Stimulated activated CD4-positive, alpha-beta T cell treated with anti-CD3 and anti-CD28 coated beads, Interleukin-4, amount 100 ng/mL, for 48 hours (primary cell): ENCODE measurements around the gene PPP2R2B.

ENCODE experiments used
- DNase-seq, 2 donors: peaks; one replicate each; pipeline ENCODE4 v3.0.0-alpha.2; 2020; ENCODE audit warnings: low read depth in 2 of 2

The PPP2R2B gene

DNA sequence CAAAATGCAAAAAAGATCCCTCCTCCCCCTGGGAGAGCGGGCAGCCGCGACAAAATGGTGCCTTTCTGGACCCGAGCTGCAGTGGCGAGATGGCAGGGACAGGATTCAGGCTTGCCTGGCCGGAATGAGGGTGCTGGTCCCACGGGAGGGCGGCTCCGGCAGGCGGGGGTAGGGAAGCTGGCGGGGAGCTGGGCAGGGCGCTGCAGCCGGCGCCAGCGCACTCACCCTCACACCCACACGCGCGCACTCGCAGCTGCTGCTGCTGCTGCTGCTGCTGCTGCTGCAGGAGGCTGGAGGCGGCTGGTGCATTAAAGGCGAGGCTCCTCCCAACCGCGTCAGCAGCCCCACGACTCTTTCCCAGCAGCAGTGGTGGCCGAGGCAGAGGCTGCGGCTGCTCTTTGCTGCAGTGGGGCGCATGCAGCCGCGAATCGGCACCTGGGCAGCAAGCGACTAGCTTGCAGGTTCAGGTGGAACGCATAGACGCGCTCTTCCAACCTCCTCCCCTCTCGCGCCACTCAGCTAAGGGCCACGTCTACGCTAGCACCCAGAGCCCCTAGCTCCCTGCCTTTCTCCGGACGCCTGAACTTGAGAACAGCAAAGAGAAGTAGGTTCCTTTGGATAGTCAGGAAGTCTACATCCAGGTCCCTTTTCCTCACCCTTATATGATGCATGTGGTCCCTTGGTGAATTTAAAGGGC lies at the start of gene PPP2R2B:
PPP2R2B (minus strand) TSS at position 282 of the 697 bp plus-strand sequence.
- DNase-seq, result peak; percentile 12 to 46

DNA sequence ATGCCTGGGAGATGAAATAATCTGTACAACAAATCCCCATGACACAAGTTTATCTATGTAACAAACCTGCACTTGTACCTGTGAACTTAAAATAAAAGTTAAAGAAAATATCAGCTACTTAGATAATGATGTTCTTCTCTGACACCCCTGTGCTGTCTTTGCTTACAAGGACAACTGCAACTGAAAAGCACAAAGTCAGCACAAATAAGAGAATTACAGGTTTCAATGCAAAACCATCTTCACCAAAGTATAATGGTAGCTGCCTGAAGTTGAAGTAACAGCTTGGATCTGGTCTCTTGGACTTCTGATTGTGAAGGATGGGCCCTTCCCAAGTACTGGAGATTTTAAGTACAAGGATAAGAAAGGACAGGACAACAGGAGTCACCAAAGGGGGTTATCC lies 45.6 kb upstream of the PPP2R2B start:
- DNase-seq, result no peak

DNA sequence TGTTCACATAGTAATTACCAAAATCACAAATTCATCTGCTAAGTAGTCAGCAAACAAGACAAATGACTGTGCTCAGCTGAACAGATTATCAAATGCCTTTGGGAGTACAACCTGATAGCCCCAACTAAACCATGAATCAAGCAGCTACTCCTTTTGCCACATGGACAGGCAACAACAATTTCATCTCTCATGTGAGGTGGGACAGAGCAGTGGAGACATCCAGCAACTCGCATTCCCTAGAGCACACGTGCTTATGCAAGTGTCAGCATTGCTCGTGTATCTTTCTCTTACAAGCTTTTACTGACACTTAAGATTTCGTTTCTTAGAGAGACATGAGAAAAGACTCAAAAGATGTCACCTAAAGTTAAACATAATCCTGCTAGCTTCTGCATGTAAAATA lies 42.7 kb upstream of the PPP2R2B start:
- no peak for DNase-seq

DNA sequence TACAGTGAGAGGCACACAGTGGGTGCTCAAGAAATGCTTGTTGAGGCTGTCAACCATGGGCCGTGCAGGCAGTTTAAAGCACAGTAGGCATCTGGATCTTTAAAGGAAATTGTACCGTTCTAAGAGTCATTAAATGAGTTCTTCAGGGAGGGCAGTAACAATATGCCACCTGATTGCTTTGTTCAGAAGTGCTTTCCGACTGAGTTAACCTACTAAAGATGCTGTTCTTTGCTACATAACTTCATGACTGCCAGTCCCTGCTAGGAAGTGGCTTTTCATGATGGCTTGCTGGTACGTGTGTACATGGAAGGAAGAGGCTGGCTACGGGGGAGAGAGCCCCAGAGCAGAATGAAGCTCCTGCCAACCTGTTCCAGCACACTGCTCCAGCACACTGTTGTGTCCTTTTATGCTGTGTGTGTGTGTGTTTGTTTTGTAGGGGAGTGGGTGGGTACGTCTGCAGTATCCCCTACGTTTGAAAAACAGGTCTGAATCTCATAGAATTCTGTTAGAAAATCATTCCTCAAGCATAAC lies 41.9 kb upstream of the PPP2R2B start:
- DNase-seq, result no peak

DNA sequence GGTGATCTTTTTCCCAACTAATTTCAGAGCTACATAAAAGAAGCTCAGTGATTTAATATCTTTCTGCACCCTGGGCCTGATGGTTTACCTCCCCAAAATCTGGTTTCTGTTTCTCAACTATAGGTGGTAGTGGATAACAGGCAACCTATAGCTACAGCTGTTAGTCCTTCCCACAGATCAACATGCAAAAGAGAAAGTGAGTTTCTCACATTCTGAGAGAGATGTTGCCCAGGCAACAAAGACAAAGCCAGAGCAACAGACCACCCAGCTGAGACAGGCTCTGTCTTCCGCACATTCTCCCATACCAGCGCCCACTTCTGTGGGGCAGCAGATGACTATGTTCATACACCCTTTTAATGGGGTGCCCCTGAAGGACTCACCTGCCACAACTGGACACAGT lies 40.7 kb upstream of the PPP2R2B start:
- DNase-seq, result no peak

DNA sequence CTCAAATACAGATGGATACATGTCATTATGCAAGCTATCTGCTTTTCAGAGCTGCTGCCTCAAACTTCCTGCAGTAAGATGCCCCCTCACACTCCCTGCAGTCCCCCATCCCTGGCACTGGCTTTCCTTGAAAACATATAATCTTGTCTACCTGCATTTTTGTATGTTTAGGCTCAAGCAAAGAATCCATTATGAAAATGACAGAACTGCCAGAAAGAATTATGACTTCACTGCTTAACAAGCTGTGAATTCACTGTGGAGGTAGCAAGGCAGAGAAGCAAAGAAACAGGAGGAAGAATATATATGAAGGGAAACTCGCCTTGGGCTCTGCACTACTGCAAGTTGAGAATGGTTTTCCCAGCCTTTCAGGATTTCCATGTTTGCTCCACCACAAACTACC lies 39.4 kb upstream of the PPP2R2B start:
- no peak for DNase-seq

DNA sequence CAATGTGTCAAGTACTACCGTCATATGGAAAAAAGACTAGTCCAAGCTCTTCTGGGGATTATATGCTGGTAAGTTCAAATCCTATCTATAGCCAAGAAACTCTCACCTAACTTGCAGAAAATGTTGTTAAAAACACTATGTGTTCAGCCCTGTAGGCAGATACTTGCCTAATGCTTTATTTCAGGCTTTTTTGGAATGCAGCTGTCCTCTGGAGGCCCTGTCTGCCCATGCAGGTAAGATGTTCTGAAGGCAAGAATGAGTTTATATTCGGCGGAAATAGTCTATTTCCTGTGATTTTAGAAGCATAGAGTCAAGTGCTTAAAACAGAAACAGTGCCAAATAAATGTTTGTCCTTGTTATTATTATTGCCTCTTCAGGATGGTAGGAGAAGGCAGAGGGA lies 34.3 kb upstream of the PPP2R2B start:
- DNase-seq, result no peak

DNA sequence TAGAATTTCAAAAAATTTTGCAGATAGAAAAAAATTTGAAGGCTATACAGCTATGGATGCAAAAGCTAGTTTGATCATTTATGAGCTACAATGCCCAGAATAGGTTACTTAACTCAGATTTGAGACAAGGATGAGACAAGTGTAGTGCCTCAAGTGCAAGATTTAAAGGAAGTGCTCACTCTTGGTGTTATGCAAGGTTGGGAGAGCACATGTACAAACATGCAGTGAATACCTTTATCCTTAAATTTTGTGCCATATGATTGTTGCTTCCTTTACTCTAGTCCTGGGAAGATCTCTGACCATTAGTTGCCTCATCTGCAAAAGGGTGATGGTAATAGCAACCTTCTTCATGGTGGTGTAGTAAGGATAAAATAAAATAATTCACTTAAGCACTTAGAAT lies 31.7 kb upstream of the PPP2R2B start:
- no peak for DNase-seq

DNA sequence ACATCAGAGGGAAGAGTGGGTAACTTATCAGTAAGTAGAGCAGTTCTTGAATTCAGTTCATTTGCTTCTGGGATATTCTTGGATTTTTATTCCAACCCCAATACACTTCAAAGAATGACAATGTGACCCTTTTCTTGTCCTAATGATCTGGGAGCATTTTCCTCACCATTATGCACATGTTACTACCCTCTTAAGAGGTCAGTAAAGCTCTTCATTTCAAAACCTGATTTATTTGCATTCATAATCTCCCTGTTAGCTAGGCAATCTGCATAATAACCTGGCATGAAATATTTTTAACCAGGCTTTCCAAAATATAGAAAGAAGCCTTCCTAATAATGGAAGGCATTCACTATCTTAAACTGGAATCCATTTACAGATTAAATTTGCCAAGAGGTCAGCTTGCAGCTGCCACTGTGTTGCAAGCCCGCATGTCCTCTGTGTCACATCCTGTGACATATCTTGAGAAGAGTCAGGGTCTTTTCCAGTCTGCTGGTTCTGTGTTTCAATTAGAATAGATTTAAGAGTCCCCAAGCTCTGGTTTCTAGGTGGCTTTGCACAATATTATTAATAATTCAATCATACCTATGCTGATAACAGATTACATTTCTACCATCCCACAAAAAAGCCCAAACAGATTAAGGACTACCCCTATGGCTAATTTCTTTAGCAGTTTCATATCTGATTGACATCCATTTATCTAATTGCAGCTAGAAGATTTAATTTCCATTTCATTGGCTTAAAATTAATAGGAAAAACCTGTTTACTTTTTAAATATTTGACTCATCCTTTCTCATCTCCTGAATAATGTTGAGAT lies 30.9 kb upstream of the PPP2R2B start:
- no peak for DNase-seq

DNA sequence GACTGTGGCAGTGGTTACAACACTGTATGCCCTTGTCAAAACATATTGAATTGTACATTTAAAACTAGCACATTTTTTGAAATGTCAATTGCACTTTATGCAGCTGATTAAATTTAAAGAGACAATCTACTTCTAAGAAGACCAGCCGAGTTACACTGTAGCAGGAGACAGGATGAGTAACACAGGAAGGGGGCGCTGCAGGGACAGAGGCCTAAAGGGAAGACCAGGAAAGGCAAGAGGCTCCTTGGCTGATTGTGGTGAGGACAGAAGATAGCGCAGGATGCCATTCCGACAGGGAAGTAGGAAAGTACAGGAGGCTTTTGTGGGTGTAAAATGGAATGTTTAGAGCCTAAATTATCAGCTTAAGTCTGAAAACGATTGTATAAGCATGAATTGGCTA lies 28.2 kb upstream of the PPP2R2B start:
- DNase-seq, result no peak

DNA sequence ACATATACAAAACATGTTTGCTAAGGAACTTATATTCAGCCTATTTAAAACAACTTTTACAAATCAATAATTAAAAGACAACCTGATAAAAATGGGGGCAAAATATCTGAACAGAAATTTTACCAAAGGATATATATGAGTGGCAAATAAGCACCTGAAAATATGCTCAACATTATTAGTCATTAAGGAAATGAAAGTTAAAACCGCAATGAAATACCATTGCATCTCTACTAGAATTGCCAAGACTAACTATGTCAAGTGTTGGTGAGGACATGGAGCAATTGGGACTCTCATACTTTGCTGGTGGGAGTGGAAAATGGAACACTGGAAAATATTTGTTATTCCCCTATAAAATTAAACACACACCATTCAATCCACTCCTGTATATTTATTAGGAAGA lies 26.3 kb upstream of the PPP2R2B start:
- DNase-seq, result no peak

DNA sequence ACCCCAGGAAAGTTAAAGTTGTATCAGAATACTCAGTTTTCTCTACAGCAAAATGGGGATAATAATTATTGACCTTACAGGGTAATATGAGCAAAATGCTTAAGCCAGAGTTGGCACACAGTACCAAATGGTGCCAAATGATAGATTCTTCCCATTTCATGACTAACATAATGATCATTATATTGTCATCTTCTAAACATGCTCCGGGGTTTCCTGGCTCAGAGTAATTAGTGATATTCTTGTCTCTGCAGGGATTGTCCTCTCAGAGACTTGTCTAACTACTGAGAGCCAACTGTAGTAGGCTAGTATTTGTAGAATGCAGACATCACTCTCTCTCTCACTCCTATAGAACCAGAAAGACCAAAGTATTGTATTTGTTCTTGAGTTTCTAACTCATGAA lies 25.2 kb upstream of the PPP2R2B start:
- DNase-seq, result no peak

DNA sequence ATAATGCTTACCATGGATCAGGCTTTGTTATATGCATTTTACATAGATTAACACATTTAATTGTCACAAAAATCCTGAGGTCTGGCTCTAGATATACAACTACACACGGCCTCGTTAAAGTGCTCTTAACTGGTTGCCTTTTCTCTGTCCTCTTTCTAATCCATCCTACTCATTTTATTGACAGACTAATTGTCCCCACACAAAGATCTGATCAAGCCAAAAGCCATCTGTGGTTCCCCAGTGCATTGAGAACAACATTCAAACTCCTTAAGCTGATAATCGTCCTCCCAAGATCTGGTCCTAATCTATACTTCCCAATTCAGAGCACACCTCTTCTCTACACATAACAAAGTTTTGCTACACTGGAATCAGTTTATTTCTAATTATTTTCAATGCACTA lies 23.9 kb upstream of the PPP2R2B start:
- no peak for DNase-seq

DNA sequence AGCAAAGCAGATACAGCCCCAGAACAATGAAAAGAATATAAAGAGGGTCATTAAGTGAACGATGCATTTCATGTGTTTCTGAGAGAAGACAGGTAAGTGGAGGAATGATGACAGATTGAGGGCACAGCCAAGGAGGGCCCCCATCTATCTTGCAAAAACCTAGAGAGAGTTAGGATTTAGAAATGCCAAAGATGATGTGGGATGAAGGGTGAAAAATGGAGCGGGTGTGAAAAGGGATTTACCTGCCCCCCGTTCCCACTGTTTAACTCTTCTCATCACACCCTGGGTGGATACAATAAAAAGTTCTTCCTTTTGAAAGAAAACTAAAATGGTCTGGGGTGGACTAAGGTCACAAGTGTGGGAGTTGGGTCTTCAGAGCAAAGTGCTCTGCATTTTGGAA lies 18.5 kb upstream of the PPP2R2B start:
- DNase-seq, result no peak

DNA sequence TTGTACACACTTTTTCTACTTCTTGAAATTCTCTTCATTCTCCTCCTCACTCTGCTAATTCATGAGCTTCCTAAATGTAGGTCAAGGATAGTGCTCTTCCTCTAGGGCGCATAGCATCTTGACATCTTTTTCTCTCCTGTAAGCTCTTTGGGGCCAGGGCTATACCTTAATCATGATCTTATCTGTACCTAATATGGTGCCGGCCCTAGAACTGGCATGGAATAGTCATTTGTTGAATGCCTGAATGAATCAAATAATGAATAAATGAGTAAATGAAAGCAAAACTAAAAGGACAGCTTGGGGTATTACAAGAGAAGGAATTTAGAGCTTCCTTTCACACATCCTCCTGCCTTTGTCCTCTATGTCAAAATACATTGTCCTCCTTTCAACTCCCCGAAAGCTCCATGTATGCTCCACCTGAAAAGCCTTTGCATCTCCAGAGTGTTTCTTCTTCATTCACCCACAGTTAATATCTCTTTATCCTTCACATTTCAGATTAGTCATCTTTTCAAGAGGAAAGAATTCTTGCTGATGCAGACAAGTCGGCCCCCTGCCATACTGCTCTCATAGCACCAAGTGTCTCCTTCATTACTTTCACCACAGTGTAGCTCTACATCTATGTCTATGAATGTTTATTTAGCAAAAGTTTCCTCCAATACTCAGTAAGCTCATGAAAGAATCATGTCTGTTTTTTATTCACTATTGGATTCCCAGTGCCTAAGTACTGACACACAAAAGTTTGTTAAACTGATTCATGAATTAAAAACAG lies 16.4 kb upstream of the PPP2R2B start:
- no peak for DNase-seq

DNA sequence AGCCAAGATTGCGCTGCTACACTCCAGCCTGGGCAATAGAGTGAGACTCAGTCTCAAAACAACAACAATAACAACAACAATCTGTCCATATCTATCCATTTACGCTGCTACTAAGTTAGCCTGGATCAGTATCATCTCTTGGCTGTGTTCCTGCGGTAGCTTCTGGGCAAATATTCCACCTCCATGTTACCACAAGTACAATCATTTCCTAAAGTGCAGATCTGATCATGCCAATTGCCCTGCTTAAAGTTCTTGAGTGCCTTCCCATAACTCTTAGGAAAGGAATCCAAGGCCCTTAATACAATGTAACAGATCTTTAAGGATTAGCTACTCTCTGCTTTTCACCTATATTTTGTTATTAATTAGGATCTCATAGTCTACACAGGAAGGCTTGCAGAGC lies 15.4 kb upstream of the PPP2R2B start:
- no peak for DNase-seq

DNA sequence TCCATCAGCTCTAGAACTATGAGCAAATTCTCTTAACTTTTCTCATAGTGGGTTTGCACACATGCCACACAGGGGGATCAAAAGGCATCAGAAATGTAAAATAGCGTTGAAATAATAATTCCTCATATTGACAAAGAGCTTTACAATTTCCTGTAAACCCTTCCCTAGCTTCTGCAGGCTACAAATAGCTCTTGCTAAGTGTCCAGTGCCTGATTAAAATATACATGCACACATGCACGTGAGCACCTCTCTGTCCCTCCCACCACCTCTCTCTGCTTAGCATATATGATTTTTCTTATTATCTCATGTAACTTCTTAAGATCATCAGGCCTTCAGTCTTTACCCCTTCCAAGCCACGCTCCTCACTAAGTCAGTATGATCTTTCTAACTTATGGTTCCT lies 13.7 kb upstream of the PPP2R2B start:
- no peak for DNase-seq

DNA sequence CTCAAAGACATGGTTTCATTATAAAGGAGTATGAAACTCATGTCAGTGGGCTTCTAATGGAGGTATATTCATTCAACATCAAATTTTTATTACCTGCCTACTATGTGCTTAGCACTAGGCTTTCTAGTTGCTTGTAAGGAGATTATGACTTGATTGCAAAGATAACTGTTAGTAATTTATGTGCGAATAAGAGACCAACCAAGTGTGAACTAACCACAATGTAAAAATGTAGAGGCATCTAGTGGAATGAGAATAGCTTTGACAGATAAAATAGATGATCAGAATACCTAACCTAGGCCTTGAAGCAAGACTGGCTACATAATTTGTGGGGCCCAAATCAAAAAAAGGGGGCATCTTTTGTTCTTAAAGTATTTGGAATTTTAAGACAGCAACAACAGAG lies 13.0 kb upstream of the PPP2R2B start:
- no peak for DNase-seq

DNA sequence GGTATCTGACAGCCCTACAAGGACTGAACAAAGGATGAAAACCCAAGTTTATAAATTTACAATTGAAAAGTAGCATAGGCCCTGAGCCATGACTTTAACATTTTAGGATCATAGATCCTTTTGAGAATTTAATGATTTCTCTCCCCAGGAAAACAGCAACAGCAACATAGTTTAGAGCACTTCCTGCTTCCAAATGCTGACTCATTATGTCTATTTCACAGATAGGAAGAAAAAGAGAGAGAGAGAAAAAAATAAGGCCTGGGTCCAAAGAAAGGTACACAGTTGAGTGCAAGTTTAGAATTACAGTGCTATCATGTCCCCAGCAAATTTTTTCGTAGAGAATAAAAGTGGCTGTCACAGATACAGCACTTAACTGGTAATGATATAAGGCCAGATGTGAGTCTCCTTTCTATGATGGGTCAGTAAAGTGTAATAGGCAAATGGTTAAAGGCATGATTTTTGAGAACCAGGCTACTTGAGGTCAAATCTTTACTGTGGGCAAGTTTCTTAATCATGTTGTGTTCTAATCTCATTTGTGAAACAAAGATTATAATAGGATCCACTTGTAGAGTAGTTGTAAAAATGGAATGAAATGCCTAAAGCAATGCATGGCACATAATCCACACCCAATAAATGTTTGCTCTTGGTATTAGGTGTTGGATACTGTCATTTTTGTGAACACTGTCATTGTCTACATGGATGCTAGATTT lies 12.3 kb upstream of the PPP2R2B start:
- no peak for DNase-seq

DNA sequence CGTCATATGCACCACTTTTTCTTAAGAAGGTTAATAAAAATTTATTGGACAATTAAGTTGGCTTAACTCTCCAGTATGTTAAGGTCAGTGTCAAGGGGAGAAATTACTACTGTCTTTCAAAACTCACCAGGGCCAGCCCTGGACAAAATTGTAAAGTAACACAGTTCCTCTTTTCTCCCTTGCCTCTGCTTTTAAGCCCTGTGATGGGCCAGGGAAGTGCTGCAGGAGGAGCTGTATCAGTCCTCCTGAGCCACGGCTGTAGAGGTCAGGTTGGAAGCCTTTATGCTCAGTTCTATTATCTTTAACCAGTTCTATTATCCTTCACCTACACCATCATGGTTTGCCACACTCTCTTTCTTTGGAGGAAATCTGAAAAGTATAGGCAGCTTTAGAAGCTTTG lies 11.5 kb upstream of the PPP2R2B start:
- DNase-seq, result no peak

DNA sequence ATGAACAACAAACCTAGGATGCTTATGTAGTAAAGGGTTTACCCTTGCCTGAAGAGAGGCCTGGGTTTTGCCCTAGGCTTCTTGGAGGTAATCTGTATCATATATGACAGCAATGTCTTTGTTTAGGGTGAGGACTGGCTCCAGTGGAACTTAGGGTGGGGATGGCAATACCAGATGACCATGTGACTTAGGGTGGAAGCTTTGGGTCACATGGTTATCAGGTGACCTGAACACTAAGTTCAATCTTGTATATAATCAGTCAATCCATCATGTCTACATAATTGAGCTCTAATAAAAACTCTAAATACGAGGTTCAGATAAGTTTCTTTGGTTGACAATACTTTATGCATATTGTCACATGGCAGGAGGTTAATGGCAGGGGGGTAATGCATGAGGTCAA lies 10.6 kb upstream of the PPP2R2B start:
- DNase-seq, result no peak
